ENCODE measurements around the gene LRMDA.

GRCh38 chr10:76540786-76541185 is 1109.4 kb downstream of the LRMDA start:
- TF ChIP-seq CTCF (IDR thresholded peaks at IDR 0.05): no peak
- no peak for TF ChIP-seq POLR2AphosphoS5 (IDR thresholded peaks at IDR 0.05)

Measured in transverse colon (tissue), 4 donors.